HepG2 (cell line): Measurements from ENCODE around the gene LGR6. TPM values are rescaled to one million over a fixed set of nuclear protein-coding genes. Genes with fewer than 3 reads are reported as not detected.

Experiments
- AGO2 ChIP-seq: fragments of 200-400 bp; formaldehyde crosslinking; optimal IDR thresholded peaks from 2 replicates; pipeline ENCODE3; 2017; ENCODE audit warnings: mild to moderate bottlenecking, low read depth, low read length, moderate library complexity
- ASH2L ChIP-seq: fragments of 300-600, 200-600 bp; sonication (generic); IDR thresholded peaks from 2 replicates; pipeline ENCODE4 v1.7.0; 2017; ENCODE audit warnings: low read depth, mild to moderate bottlenecking, moderate library complexity, mixed read lengths, low read length; ENCODE audit not compliant: insufficient read length
- FOXK2 ChIP-seq: fragments of 450-650 bp; IDR thresholded peaks from 2 replicates; pipeline ENCODE4 v1.6.1; 2016
- HCFC1 ChIP-seq: fragments of 150-350 bp; IDR thresholded peaks from 2 replicates; pipeline ENCODE4 v1.6.1; 2014; ENCODE audit warnings: low read depth, low read length
- RARG ChIP-seq: sonication (generic); formaldehyde crosslinking; IDR thresholded peaks from 2 replicates; pipeline ENCODE4 v1.4.0; 2020; ENCODE audit warnings: low read depth, mild to moderate bottlenecking, missing genetic modification reagents
- RBAK ChIP-seq: sonication (generic); formaldehyde crosslinking; IDR thresholded peaks from 2 replicates; pipeline ENCODE4 v1.5.1; 2020; ENCODE audit warnings: mild to moderate bottlenecking, missing genetic modification reagents
- REXO4 ChIP-seq: sonication (generic); formaldehyde crosslinking; IDR thresholded peaks from 2 replicates; pipeline ENCODE4 v1.8.0; 2022; ENCODE audit warnings: missing genetic modification reagents, mild to moderate bottlenecking, borderline replicate concordance
- SALL2 ChIP-seq: sonication (generic); formaldehyde crosslinking; IDR thresholded peaks from 2 replicates; pipeline ENCODE4 v1.8.1; 2023; ENCODE audit warnings: mild to moderate bottlenecking, missing genetic modification reagents, inconsistent platforms
- ZFX ChIP-seq: sonication (generic); formaldehyde crosslinking; IDR thresholded peaks from 2 replicates; pipeline ENCODE4 v1.4.0; 2020; ENCODE audit warnings: mild to moderate bottlenecking, low read depth, missing genetic modification reagents, moderate library complexity
- ZIK1 ChIP-seq: sonication (generic); formaldehyde crosslinking; IDR thresholded peaks from 2 replicates; pipeline ENCODE4 v1.5.0; 2020; ENCODE audit warnings: mild to moderate bottlenecking, low read depth, missing genetic modification reagents, borderline replicate concordance
- ZMAT3 ChIP-seq: sonication (generic); formaldehyde crosslinking; conservative IDR thresholded peaks from 2 replicates; pipeline ENCODE4 v1.7.0; 2021; ENCODE audit warnings: missing genetic modification reagents
- ZNF256 ChIP-seq: sonication (generic); formaldehyde crosslinking; conservative IDR thresholded peaks from 2 replicates; pipeline ENCODE4 v1.4.0; 2020; ENCODE audit warnings: missing genetic modification reagents
- ZNF558 ChIP-seq: sonication (generic); formaldehyde crosslinking; IDR thresholded peaks from 2 replicates; pipeline ENCODE4 v1.9.0; 2022; ENCODE audit warnings: mild to moderate bottlenecking, missing genetic modification reagents, borderline replicate concordance
- ZNF564 ChIP-seq: sonication (generic); formaldehyde crosslinking; IDR thresholded peaks from 2 replicates; pipeline ENCODE4 v1.8.1; 2023; ENCODE audit warnings: mild to moderate bottlenecking, missing genetic modification reagents
- ZNF614 ChIP-seq: IDR thresholded peaks from 2 replicates; pipeline ENCODE4 v1.6.1; 2018; ENCODE audit warnings: missing biosample characterization, missing genetic modification reagents, inconsistent platforms, borderline replicate concordance
- ZNF616 ChIP-seq: sonication (generic); formaldehyde crosslinking; IDR thresholded peaks from 2 replicates; pipeline ENCODE4 v1.5.0; 2020; ENCODE audit warnings: low read depth, mild to moderate bottlenecking, missing genetic modification reagents
- polyA plus RNA-seq, 8 experiments: library from polyadenylated mRNA; depleted of rRNA in 3 of 8; stranded (reverse) in 7 of 8; unstranded in 1 of 8; fragments of >200 nt; fragmentation: Illumina TruSeq in 4 of 8; extraction: Trizol in 4 of 8; gene quantifications; 2 replicates each; pipeline versions ENCODE4 v1.2.1 to v1.2.3, GENCODE V29; 2011 to 2016; ENCODE audit warnings: low read depth in 4 of 8, missing spikeins in 1 of 8, mixed read lengths in 1 of 8; ENCODE audit not compliant: insufficient read depth in 1 of 8
- total RNA-seq, 5 experiments: library from RNA; depleted of rRNA; stranded (reverse); fragments of >200 nt; fragmentation: Illumina TruSeq; extraction: Trizol; gene quantifications; 2 replicates each; pipeline ENCODE4 v1.2.3, GENCODE V29; 2016; ENCODE audit warnings: low read depth in 1 of 5
- TF ChIP-seq, protein P1 (sequence below): sonication (generic); formaldehyde crosslinking; IDR thresholded peaks from 2 replicates; pipeline ENCODE4 v1.5.1; 2020; ENCODE audit warnings: missing genetic modification reagents, mild to moderate bottlenecking, borderline replicate concordance
- TF ChIP-seq, protein P2 (sequence below): sonication (generic); formaldehyde crosslinking; IDR thresholded peaks from 2 replicates; pipeline ENCODE4 v1.8.0; 2022; ENCODE audit warnings: missing genetic modification reagents, mild to moderate bottlenecking, borderline replicate concordance
- TF ChIP-seq, protein P3 (sequence below): sonication (generic); formaldehyde crosslinking; conservative IDR thresholded peaks from 2 replicates; pipeline ENCODE4 v1.8.0; 2022; ENCODE audit warnings: mild to moderate bottlenecking, moderate library complexity, missing genetic modification reagents
- TF ChIP-seq, protein P4 (sequence below): IDR thresholded peaks from 2 replicates; pipeline ENCODE4 v1.6.1; 2012; ENCODE audit warnings: inconsistent platforms
- TF ChIP-seq, protein P5 (sequence below): sonication (generic); formaldehyde crosslinking; IDR thresholded peaks from 2 replicates; pipeline ENCODE4 v1.8.1; 2023; ENCODE audit warnings: mild to moderate bottlenecking, inconsistent platforms, moderate library complexity, missing genetic modification reagents, borderline replicate concordance

The LGR6 gene
- total and polyA plus RNA-seq, 2 of the 13 experiments (the other 11 are each of a cell fraction or from before 2014, with no cell fraction given): 0.07 TPM; not detected in 1

DNA sequence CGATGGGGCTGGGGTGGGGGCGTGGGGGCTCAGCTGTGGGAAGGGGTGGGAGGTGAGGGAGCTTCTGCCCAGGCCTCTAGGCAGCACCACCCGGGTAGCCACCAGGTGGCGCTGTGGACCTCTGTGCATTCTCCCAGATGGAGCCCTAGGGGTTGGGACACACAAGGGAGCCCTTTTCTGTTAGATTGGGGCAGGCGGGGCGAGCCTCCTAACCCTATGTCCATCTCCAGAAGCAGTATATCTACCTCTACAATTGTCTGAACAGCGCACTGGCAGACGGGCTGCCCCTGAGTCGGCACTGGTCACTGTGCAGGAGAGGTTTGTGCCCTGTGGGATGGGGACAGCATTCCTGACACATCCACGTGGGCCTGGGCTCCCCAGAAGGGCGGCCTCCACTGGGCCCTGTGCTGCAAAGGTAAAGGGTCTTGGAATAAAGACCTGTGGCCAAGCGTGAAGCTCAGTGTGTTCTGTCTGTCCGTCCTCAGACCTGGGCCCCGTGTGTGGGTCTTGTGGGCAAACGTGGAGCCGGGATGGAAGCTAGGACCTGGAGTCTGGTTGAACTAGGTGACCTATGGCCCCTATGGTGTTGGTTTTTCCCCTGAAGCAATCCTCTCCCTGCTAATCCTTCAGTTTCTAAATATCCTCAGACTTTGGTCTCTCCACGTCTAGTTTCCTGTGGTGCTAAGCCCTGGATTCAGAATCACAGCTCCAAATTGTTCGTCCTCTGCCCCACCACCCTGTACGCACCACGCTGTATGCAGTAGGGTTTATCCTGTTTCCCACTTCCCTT is 4.4 kb upstream of the LGR6 start (continued):
- TF ChIP-seq ZMAT3: no peak
- TF ChIP-seq ZNF256 (CRISPR knock-in tag): no peak
- no peak for TF ChIP-seq REXO4 (CRISPR knock-in tag)
- TF ChIP-seq ZNF616 (CRISPR knock-in tag): no peak
- TF ChIP-seq ZNF614 (CRISPR knock-in tag): no peak
- TF ChIP-seq, protein P1, sequence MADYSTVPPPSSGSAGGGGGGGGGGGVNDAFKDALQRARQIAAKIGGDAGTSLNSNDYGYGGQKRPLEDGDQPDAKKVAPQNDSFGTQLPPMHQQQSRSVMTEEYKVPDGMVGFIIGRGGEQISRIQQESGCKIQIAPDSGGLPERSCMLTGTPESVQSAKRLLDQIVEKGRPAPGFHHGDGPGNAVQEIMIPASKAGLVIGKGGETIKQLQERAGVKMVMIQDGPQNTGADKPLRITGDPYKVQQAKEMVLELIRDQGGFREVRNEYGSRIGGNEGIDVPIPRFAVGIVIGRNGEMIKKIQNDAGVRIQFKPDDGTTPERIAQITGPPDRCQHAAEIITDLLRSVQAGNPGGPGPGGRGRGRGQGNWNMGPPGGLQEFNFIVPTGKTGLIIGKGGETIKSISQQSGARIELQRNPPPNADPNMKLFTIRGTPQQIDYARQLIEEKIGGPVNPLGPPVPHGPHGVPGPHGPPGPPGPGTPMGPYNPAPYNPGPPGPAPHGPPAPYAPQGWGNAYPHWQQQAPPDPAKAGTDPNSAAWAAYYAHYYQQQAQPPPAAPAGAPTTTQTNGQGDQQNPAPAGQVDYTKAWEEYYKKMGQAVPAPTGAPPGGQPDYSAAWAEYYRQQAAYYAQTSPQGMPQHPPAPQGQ (CRISPR knock-in tag): 0 out of 2 replicates have a peak, but pooled peaks have one; percentile 61
- no peak for TF ChIP-seq RARG (CRISPR knock-in tag)
- TF ChIP-seq, protein P2, sequence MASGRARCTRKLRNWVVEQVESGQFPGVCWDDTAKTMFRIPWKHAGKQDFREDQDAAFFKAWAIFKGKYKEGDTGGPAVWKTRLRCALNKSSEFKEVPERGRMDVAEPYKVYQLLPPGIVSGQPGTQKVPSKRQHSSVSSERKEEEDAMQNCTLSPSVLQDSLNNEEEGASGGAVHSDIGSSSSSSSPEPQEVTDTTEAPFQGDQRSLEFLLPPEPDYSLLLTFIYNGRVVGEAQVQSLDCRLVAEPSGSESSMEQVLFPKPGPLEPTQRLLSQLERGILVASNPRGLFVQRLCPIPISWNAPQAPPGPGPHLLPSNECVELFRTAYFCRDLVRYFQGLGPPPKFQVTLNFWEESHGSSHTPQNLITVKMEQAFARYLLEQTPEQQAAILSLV (CRISPR knock-in tag): no peak
- no peak for TF ChIP-seq ZNF564 (CRISPR knock-in tag)
- TF ChIP-seq ZFX (CRISPR knock-in tag): peak; percentile 30; the same call in 1 of the 2 replicates
- no peak for TF ChIP-seq HCFC1
- TF ChIP-seq AGO2: no peak
- TF ChIP-seq SALL2 (CRISPR knock-in tag): peak; percentile 69; the same call in 1 of the 2 replicates
- TF ChIP-seq FOXK2: no peak
- TF ChIP-seq, protein P3, sequence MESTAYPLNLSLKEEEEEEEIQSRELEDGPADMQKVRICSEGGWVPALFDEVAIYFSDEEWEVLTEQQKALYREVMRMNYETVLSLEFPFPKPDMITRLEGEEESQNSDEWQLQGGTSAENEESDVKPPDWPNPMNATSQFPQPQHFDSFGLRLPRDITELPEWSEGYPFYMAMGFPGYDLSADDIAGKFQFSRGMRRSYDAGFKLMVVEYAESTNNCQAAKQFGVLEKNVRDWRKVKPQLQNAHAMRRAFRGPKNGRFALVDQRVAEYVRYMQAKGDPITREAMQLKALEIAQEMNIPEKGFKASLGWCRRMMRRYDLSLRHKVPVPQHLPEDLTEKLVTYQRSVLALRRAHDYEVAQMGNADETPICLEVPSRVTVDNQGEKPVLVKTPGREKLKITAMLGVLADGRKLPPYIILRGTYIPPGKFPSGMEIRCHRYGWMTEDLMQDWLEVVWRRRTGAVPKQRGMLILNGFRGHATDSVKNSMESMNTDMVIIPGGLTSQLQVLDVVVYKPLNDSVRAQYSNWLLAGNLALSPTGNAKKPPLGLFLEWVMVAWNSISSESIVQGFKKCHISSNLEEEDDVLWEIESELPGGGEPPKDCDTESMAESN: peak; percentile 79
- TF ChIP-seq, protein P4, sequence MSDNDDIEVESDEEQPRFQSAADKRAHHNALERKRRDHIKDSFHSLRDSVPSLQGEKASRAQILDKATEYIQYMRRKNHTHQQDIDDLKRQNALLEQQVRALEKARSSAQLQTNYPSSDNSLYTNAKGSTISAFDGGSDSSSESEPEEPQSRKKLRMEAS: no peak
- TF ChIP-seq, protein P5, sequence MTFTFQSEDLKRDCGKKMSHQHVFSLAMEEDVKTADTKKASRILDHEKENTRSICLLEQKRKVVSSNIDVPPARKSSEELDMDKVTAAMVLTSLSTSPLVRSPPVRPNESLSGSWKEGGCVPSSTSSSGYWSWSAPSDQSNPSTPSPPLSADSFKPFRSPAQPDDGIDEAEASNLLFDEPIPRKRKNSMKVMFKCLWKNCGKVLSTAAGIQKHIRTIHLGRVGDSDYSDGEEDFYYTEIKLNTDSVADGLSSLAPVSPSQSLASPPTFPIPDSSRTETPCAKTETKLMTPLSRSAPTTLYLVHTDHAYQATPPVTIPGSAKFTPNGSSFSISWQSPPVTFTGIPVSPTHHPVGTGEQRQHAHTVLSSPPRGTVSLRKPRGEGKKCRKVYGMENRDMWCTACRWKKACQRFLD (CRISPR knock-in tag): 0 out of 2 replicates have a peak, but pooled peaks have one; percentile 67
- peak; percentile 54 for TF ChIP-seq ASH2L
- TF ChIP-seq ZIK1 (CRISPR knock-in tag): no peak
- TF ChIP-seq RBAK: no peak
- no peak for TF ChIP-seq ZNF558 (CRISPR knock-in tag)
